Suprapubic skin (tissue), 4 donors: Measurements from ENCODE around the gene MICU1. TPM values are rescaled to one million over a fixed set of nuclear protein-coding genes. Genes with fewer than 3 reads are reported as not detected.

ENCODE experiments used
- DNase-seq, 2 donors: peaks; one replicate each; pipeline ENCODE4 v3.0.0-alpha.2; 2019; ENCODE audit warnings: low spot score in 2 of 2
- H3K27ac ChIP-seq: fragments of 200-600 bp; sonication (generic); one replicate; pipeline ENCODE4 v1.5.1; 2019
- H3K27me3 ChIP-seq: fragments of 200-600 bp; sonication (generic); one replicate; pipeline ENCODE4 v1.5.1; 2019
- H3K36me3 ChIP-seq: fragments of 200-600 bp; sonication (generic); one replicate; pipeline ENCODE4 v1.5.1; 2019
- H3K4me1 ChIP-seq: fragments of 200-600 bp; sonication (generic); one replicate; pipeline ENCODE4 v1.5.1; 2019
- H3K4me3 ChIP-seq: fragments of 200-600 bp; sonication (generic); one replicate; pipeline ENCODE4 v1.5.1; 2019; ENCODE audit warnings: mild to moderate bottlenecking
- H3K9me3 ChIP-seq: fragments of 200-600 bp; sonication (generic); one replicate; pipeline ENCODE4 v1.5.1; 2019
- EP300 ChIP-seq: sonication (generic); formaldehyde crosslinking; IDR thresholded peaks from one replicate; pipeline ENCODE4 v1.6.1; 2017; ENCODE audit warnings: antibody characterized with exemption
- POLR2A ChIP-seq, 2 donors: fragments of 450-650 bp; IDR thresholded peaks; one replicate each; pipeline ENCODE4 v1.6.1; 2017; ENCODE audit warnings: antibody characterized with exemption in 2 of 2, mild to moderate bottlenecking in 2 of 2, moderate library complexity in 2 of 2
- POLR2AphosphoS5 ChIP-seq, 3 donors: sonication (generic); formaldehyde crosslinking; IDR thresholded peaks; one replicate each; pipeline ENCODE4 v1.6.1; 2017; ENCODE audit warnings: antibody characterized with exemption in 3 of 3
- WGBS: methylation state at CpG from one replicate; pipeline ENCODE4 v1.1.5; 2018; 5-methylcytosine and 5-hydroxymethylcytosine counted together
- total RNA-seq, 4 donors: library from RNA; depleted of rRNA; stranded (reverse); fragments of >200 nt; gene quantifications; one replicate each; pipeline ENCODE4 v1.1.0, GENCODE V29; 2016
- TF ChIP-seq, protein P1 (sequence below), 2 donors: fragments of 200-600 bp in 1 of 2; fragments of 450-650 bp in 1 of 2; sonication (generic) in 1 of 2; IDR thresholded peaks; one replicate each; pipeline ENCODE4 v1.5.1; 2016 to 2019; ENCODE audit warnings: antibody characterized with exemption in 2 of 2, mild to moderate bottlenecking in 1 of 2, moderate library complexity in 1 of 2

The MICU1 gene
- total RNA-seq, 4 donors from 2014 or later = 34.1 to 37.6 (median 35.6) TPM

- no peak for DNase-seq
- H3K27me3 ChIP-seq = no peaks in the 10 kb centered on the region
- TF ChIP-seq EP300 = no peak
- no peak for TF ChIP-seq POLR2AphosphoS5 (IDR thresholded peaks at IDR 0.05)
- no peak for TF ChIP-seq POLR2A (IDR thresholded peaks at IDR 0.05)
- TF ChIP-seq, protein P1, sequence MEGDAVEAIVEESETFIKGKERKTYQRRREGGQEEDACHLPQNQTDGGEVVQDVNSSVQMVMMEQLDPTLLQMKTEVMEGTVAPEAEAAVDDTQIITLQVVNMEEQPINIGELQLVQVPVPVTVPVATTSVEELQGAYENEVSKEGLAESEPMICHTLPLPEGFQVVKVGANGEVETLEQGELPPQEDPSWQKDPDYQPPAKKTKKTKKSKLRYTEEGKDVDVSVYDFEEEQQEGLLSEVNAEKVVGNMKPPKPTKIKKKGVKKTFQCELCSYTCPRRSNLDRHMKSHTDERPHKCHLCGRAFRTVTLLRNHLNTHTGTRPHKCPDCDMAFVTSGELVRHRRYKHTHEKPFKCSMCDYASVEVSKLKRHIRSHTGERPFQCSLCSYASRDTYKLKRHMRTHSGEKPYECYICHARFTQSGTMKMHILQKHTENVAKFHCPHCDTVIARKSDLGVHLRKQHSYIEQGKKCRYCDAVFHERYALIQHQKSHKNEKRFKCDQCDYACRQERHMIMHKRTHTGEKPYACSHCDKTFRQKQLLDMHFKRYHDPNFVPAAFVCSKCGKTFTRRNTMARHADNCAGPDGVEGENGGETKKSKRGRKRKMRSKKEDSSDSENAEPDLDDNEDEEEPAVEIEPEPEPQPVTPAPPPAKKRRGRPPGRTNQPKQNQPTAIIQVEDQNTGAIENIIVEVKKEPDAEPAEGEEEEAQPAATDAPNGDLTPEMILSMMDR (IDR thresholded peaks at IDR 0.05) = no peak
- H3K27ac ChIP-seq = no peak overlapping the region
- H3K4me3 ChIP-seq = no peak overlapping the region
- WGBS = 81% methylated on average over 5 of the region's 5 CpGs
- no peaks in the 10 kb centered on the region for H3K36me3 ChIP-seq
- H3K9me3 ChIP-seq = no peaks in the 10 kb centered on the region
- peaks cover 7% of the 10 kb centered on the region for H3K4me1 ChIP-seq
Measured at GRCh38 chr10:72639441-72639873, 13.6 kb upstream of the MICU1 start.

DNA sequence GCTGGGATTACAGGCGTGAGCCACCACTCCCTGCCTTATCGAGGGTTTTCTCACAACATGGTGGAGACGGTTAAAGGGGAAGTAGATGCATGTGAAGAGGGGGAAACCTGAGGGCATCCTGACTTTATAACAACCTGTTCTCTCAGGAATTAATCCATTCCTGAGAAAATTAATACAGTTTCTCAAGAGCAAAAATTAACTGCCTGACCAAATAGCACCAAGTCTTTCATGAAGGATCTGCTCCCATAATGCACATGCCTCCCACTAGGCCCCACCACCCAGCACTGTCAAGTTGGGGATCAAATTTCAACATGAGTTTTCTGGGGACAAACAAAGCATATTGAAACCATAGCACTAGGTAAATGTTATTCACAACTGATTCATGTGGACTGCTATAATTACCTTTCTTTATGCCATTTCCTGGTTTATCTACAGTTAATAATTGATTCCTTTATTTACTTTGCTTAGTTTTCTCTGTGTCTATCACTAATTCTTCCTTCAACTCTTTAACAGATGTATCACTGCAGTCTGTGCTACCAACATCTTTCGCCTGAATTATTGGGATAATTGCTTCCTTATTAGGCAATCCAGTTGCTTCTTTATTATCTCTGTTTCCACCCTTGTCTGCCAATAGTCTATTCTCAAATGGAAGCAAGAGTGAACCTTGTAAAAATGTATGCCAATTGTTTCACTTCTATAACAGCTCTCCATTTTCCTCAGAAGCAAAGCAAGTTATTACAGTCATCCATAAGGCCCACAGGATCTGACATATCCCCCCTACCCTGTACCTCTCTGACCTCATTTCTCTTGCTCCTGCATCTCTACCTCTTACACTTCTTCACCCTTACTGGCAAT is 12.9 kb upstream of the MICU1 start:
- no peak for DNase-seq
- Histone ChIP-seq H3K27ac (no peak overlapping the region), H3K4me3 (no peak overlapping the region), H3K4me1 (peaks cover 7% of the 10 kb centered on the region), H3K36me3 (no peaks in the 10 kb centered on the region), H3K27me3 (no peaks in the 10 kb centered on the region), H3K9me3 (no peaks in the 10 kb centered on the region)
- TF ChIP-seq EP300 (no peak), POLR2AphosphoS5 (IDR thresholded peaks at IDR 0.05) (no peak), POLR2A (IDR thresholded peaks at IDR 0.05) (no peak)
- TF ChIP-seq, protein P1 (IDR thresholded peaks at IDR 0.05) = no peak
- WGBS = 67% methylated on average over 4 of the region's 4 CpGs

DNA sequence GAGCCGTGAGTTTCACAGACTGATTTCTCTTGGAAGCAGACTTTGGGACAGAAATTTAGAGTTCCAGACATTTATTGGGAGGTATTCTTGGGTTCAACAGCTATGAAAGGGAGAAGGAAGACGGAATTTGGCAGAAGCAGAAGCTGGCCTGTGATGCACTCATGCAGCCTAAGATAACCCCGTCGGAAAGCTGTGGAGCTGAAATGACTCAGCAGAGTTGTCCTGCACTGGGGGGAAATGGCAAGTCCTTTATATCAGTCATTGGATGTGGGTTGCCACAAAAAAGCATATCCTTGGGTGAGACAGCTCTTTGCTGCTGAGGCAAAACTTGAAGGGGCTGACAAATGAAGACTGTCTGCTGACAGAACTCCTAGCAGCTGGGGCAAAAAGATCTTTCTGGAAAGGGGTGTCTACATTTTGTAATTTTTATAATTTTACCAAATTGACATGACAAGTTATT is 11.5 kb upstream of the MICU1 start:
- Histone ChIP-seq H3K9me3 (no peaks in the 10 kb centered on the region), H3K27ac (no peak overlapping the region), H3K36me3 (no peaks in the 10 kb centered on the region), H3K27me3 (no peaks in the 10 kb centered on the region), H3K4me3 (no peak overlapping the region), H3K4me1 (peaks cover 7% of the 10 kb centered on the region)
- TF ChIP-seq POLR2AphosphoS5 (IDR thresholded peaks at IDR 0.05) = no peak
- no peak for TF ChIP-seq EP300
- TF ChIP-seq, protein P1 (IDR thresholded peaks at IDR 0.05) = no peak
- no peak for TF ChIP-seq POLR2A (IDR thresholded peaks at IDR 0.05)
- WGBS = 45% methylated on average over 4 of the region's 4 CpGs
- no peak for DNase-seq

DNA sequence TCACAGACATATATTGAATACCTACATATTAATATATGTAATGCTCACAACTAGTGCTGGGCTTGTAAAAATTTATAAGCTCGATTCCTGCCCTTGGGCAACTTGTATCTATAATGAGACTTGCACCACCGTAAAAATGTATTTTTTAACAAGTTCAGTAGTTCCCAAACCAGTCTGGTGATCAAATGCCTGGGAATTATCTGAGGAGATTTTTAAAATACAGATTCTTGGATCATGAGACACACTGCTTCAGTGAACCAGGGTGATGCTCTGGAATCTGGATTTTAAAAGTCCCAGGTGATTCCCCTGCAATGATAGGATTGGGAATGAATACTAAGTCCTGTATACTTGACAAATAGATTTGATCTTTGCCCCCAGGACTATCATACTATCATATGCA is 4.3 kb upstream of the MICU1 start:
- Histone ChIP-seq H3K4me3 (no peak overlapping the region), H3K9me3 (no peaks in the 10 kb centered on the region)
- 44% methylated on average over 2 of the region's 2 CpGs for WGBS

DNA sequence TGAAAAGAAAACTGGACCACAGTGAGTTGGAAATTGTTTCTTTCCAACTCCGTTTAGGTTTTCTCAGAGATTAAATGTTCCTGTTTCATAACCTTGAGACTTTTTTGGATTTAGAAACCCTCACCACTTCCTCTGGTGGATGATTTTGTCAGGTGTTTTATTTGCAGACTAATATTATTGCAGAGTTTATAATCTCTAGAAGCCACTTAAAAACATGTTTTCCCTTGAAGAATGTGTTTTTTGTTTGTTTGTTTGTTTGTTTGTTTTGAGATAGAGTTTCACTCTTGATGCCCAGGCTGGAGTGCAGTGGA is 520 bp upstream of the MICU1 start:
- Histone ChIP-seq H3K4me1 (peaks cover 18% of the 10 kb centered on the region), H3K9me3 (no peaks in the 10 kb centered on the region), H3K27me3 (no peaks in the 10 kb centered on the region), H3K4me3 (peak overlapping the region; percentile 94), H3K27ac (peak overlapping the region; percentile 88), H3K36me3 (no peaks in the 10 kb centered on the region)
- WGBS = 0% methylated on average over 1 of the region's 1 CpG
- no peak for DNase-seq
- TF ChIP-seq POLR2A (IDR thresholded peaks at IDR 0.05) (no peak), EP300 (no peak), POLR2AphosphoS5 (IDR thresholded peaks at IDR 0.05) (no peak)
- TF ChIP-seq, protein P1 (IDR thresholded peaks at IDR 0.05) = no peak

More for the DNA sequence above, 4.3 kb upstream of the MICU1 start:
- Histone ChIP-seq H3K4me1 (peaks cover 5% of the 10 kb centered on the region), H3K27me3 (no peaks in the 10 kb centered on the region), H3K36me3 (no peaks in the 10 kb centered on the region), H3K27ac (no peak overlapping the region)
- no peak for DNase-seq
- TF ChIP-seq POLR2AphosphoS5 (IDR thresholded peaks at IDR 0.05) = no peak
- TF ChIP-seq POLR2A (IDR thresholded peaks at IDR 0.05) = no peak
- TF ChIP-seq, protein P1 (IDR thresholded peaks at IDR 0.05) = no peak
- TF ChIP-seq EP300 = no peak
